HEK293T (cell line): ENCODE results near the gene RNF26.

Experiments
- BHLHE40 ChIP-seq: fragments of 450-650 bp; IDR thresholded peaks from 2 replicates; pipeline ENCODE4 v1.6.1; 2016; ENCODE audit warnings: mild to moderate bottlenecking, moderate library complexity, borderline replicate concordance
- FOXA1 ChIP-seq: fragments of 450-650 bp; IDR thresholded peaks from 2 replicates; pipeline ENCODE4 v1.6.1; 2016; ENCODE audit warnings: mild to moderate bottlenecking
- FOXK2 ChIP-seq: fragments of 450-650 bp; IDR thresholded peaks from 2 replicates; pipeline ENCODE4 v1.6.1; 2016; ENCODE audit warnings: mild to moderate bottlenecking
- FOXM1 ChIP-seq: fragments of 450-650 bp; IDR thresholded peaks from 2 replicates; pipeline ENCODE4 v1.6.1; 2017; ENCODE audit warnings: mild to moderate bottlenecking, borderline replicate concordance
- HDGF ChIP-seq: fragments of 450-650 bp; IDR thresholded peaks from 2 replicates; pipeline ENCODE4 v1.6.1; 2017; ENCODE audit warnings: antibody characterized with exemption, borderline replicate concordance
- NFRKB ChIP-seq: fragments of 450-650 bp; IDR thresholded peaks from 2 replicates; pipeline ENCODE4 v1.6.1; 2016; ENCODE audit warnings: mild to moderate bottlenecking, moderate library complexity
- SP1 ChIP-seq: fragments of 450-650 bp; IDR thresholded peaks from 2 replicates; pipeline ENCODE4 v1.6.1; 2017
- TARDBP ChIP-seq: fragments of 450-650 bp; IDR thresholded peaks from 2 replicates; pipeline ENCODE4 v1.6.1; 2016
- ZNF384 ChIP-seq: fragments of 450-650 bp; IDR thresholded peaks from 2 replicates; pipeline ENCODE4 v1.6.1; 2016

- TF ChIP-seq SP1 (no peak), TARDBP (no peak), NFRKB (no peak), BHLHE40 (no peak), FOXA1 (no peak), FOXM1 (no peak), HDGF (no peak), FOXK2 (no peak), ZNF384 (no peak)
These were observed 16.9 kb downstream of the RNF26 start for GRCh38 chr11:119351232-119351631.
